Measurements from ENCODE around the gene GALNT14.
A peak's percentile ranks its signal among the peaks of the same experiment; 100 is the strongest.
"Not testable (repeated sequence)": the region's sequence is repeated elsewhere in the genome, so short reads cannot be mapped to it uniquely, and the experiment has no call there.

GALNT14 gene

GRCh38 chr2:31138037-31138962, at the start of gene GALNT14:
GALNT14 (minus strand) TSS chr2:31138440; CDS start chr2:31138086, 354 bp downstream.
- peak; percentile 53 to 61 for DNase-seq

- no peak for DNase-seq
Observed at GRCh38 chr2:31187166-31187565, 48.9 kb upstream of the GALNT14 start.

- DNase-seq: not testable (repeated sequence)
Observed at GRCh38 chr2:31183973-31184372, 45.7 kb upstream of the GALNT14 start.

GRCh38 chr2:31176742-31177141, 38.5 kb upstream of the GALNT14 start:
- no peak for DNase-seq

GRCh38 chr2:31171142-31171541, 32.9 kb upstream of the GALNT14 start:
- no peak for DNase-seq

- peak; percentile 48 to 59 for DNase-seq
Observed at GRCh38 chr2:31170071-31170698, 31.9 kb upstream of the GALNT14 start.

GRCh38 chr2:31168291-31168690, 30.1 kb upstream of the GALNT14 start:
- DNase-seq: no peak

- DNase-seq: no peak
Observed at GRCh38 chr2:31166925-31167324, 28.7 kb upstream of the GALNT14 start.

- no peak for DNase-seq
Observed at GRCh38 chr2:31163011-31163539, 24.8 kb upstream of the GALNT14 start.

- DNase-seq: no peak
Observed at GRCh38 chr2:31161637-31162036, 23.4 kb upstream of the GALNT14 start.

- DNase-seq: no peak
Observed at GRCh38 chr2:31151501-31151900, 13.3 kb upstream of the GALNT14 start.

- no peak for DNase-seq
Observed at GRCh38 chr2:31150120-31150670, 12.0 kb upstream of the GALNT14 start.

- DNase-seq: no peak
Observed at GRCh38 chr2:31148514-31148913, 10.3 kb upstream of the GALNT14 start.

GRCh38 chr2:31147645-31148044, 9.4 kb upstream of the GALNT14 start:
- no peak for DNase-seq

GRCh38 chr2:31142110-31142509, 3.9 kb upstream of the GALNT14 start:
- DNase-seq: no peak

- no peak for DNase-seq
Observed at GRCh38 chr2:31141443-31142085, 3.3 kb upstream of the GALNT14 start.

GRCh38 chr2:31140151-31140550, 1.9 kb upstream of the GALNT14 start:
- DNase-seq: no peak

- DNase-seq: no peak
Observed at GRCh38 chr2:31139671-31140070, 1.4 kb upstream of the GALNT14 start.

GRCh38 chr2:31137211-31138036, 816 bp downstream of the GALNT14 start:
- DNase-seq: peak in 1 of 2 experiments; percentile 7

- DNase-seq: no peak
Observed at GRCh38 chr2:31136732-31137131, 1.5 kb downstream of the GALNT14 start.

- no peak for DNase-seq
Observed at GRCh38 chr2:31136000-31136399, 2.2 kb downstream of the GALNT14 start.

GRCh38 chr2:31134480-31134879, 3.8 kb downstream of the GALNT14 start:
- DNase-seq: no peak
